ENCODE results near the gene C1S.

- no peak for TF ChIP-seq POLR2A (IDR thresholded peaks at IDR 0.05)
- TF ChIP-seq, protein P1, sequence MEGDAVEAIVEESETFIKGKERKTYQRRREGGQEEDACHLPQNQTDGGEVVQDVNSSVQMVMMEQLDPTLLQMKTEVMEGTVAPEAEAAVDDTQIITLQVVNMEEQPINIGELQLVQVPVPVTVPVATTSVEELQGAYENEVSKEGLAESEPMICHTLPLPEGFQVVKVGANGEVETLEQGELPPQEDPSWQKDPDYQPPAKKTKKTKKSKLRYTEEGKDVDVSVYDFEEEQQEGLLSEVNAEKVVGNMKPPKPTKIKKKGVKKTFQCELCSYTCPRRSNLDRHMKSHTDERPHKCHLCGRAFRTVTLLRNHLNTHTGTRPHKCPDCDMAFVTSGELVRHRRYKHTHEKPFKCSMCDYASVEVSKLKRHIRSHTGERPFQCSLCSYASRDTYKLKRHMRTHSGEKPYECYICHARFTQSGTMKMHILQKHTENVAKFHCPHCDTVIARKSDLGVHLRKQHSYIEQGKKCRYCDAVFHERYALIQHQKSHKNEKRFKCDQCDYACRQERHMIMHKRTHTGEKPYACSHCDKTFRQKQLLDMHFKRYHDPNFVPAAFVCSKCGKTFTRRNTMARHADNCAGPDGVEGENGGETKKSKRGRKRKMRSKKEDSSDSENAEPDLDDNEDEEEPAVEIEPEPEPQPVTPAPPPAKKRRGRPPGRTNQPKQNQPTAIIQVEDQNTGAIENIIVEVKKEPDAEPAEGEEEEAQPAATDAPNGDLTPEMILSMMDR (IDR thresholded peaks at IDR 0.05), result no peak
Measured at GRCh38 chr12:7099290-7099996, 38.9 kb downstream of the C1S start.

All from adrenal gland (tissue), 5 donors.